ENCODE data around the gene ADAM23.

Gene ADAM23

GRCh38 chr2:206626108-206626507, 182.8 kb downstream of the ADAM23 start:
- H3K9me3 ChIP-seq = no peaks in the 10 kb centered on the region
- peaks cover 20% of the 10 kb centered on the region for H3K4me1 ChIP-seq
- no peaks in the 10 kb centered on the region; the same call in 1 of the 2 replicates for H3K27me3 ChIP-seq (ENCODE audit: low read depth)
- in situ Hi-C loops (cut with MboI; ENCODE audit: low sequenced_read_pairs) = no loop called here
- peak in 1 of 2 experiments; percentile 45 for DNase-seq (ENCODE audit: low spot score in 2 of 2)
- no peaks in the 10 kb centered on the region for H3K36me3 ChIP-seq (replicated peaks)
- no peak overlapping the region for H3K4me3 ChIP-seq

GRCh38 chr2:206627632-206628031, 184.3 kb downstream of the ADAM23 start:
- no peak for DNase-seq (ENCODE audit: low spot score in 2 of 2)

GRCh38 chr2:206631340-206631739, 188.0 kb downstream of the ADAM23 start:
- no peaks in the 10 kb centered on the region for H3K9me3 ChIP-seq
- no peak overlapping the region for H3K4me3 ChIP-seq
- in situ Hi-C loops (cut with MboI; ENCODE audit: low sequenced_read_pairs) = no loop called here
- peaks cover under 1% of the 10 kb centered on the region; the same call in 1 of the 2 replicates for H3K4me1 ChIP-seq
- H3K27me3 ChIP-seq (ENCODE audit: low read depth) = peaks cover 10% of the 10 kb centered on the region
- no peak for DNase-seq (ENCODE audit: low spot score in 2 of 2)
- H3K36me3 ChIP-seq (replicated peaks) = no peaks in the 10 kb centered on the region

More at GRCh38 chr2:206627632-206628031, 184.3 kb downstream of the ADAM23 start:
- H3K36me3 ChIP-seq (replicated peaks) = no peaks in the 10 kb centered on the region
- in situ Hi-C loops (cut with MboI; ENCODE audit: low sequenced_read_pairs) = no loop called here
- no peaks in the 10 kb centered on the region for H3K9me3 ChIP-seq
- H3K4me3 ChIP-seq = no peak overlapping the region
- peaks cover 13% of the 10 kb centered on the region for H3K4me1 ChIP-seq
- H3K27me3 ChIP-seq (ENCODE audit: low read depth) = no peaks in the 10 kb centered on the region; the same call in 1 of the 2 replicates

- H3K27me3 ChIP-seq (ENCODE audit: low read depth) = peaks cover 10% of the 10 kb centered on the region
- no peaks in the 10 kb centered on the region for H3K9me3 ChIP-seq
- no peak overlapping the region for H3K4me3 ChIP-seq
- H3K4me1 ChIP-seq = no peaks in the 10 kb centered on the region
- no peak for DNase-seq (ENCODE audit: low spot score in 2 of 2)
- no peaks in the 10 kb centered on the region for H3K36me3 ChIP-seq (replicated peaks)
- in situ Hi-C loops (cut with MboI; ENCODE audit: low sequenced_read_pairs) = no loop called here
Measured at GRCh38 chr2:206635015-206635414, 191.7 kb downstream of the ADAM23 start.

GRCh38 chr2:206639636-206640035, 196.3 kb downstream of the ADAM23 start:
- in situ Hi-C loops (cut with MboI; ENCODE audit: low sequenced_read_pairs) = no loop called here
- Histone ChIP-seq H3K4me3 (no peak overlapping the region), H3K36me3 (replicated peaks) (no peaks in the 10 kb centered on the region), H3K4me1 (no peaks in the 10 kb centered on the region), H3K27me3 (ENCODE audit: low read depth) (peaks cover 3% of the 10 kb centered on the region), H3K9me3 (no peaks in the 10 kb centered on the region)
- no peak for DNase-seq (ENCODE audit: low spot score in 2 of 2)

GRCh38 chr2:206641226-206641625, 197.9 kb downstream of the ADAM23 start:
- Histone ChIP-seq H3K4me3 (no peak overlapping the region), H3K9me3 (no peaks in the 10 kb centered on the region), H3K27me3 (ENCODE audit: low read depth) (no peaks in the 10 kb centered on the region; the same call in 1 of the 2 replicates), H3K4me1 (no peaks in the 10 kb centered on the region), H3K36me3 (replicated peaks) (no peaks in the 10 kb centered on the region)
- DNase-seq (ENCODE audit: low spot score in 2 of 2) = no peak
- in situ Hi-C loops (cut with MboI; ENCODE audit: low sequenced_read_pairs) = no loop called here

GRCh38 chr2:206642075-206643025, 199.0 kb downstream of the ADAM23 start, which contains the start of gene FAM237A:
FAM237A (plus strand) TSS chr2:206642487; CDS start chr2:206644237, 1,750 bp downstream.
- Histone ChIP-seq H3K36me3 (replicated peaks) (no peaks in the 10 kb centered on the region), H3K27me3 (ENCODE audit: low read depth) (no peaks in the 10 kb centered on the region; the same call in 1 of the 2 replicates), H3K4me3 (no peak within 1 kb of the TSS), H3K4me1 (no peaks in the 10 kb centered on the region), H3K9me3 (no peaks in the 10 kb centered on the region)
- in situ Hi-C loops (cut with MboI; ENCODE audit: low sequenced_read_pairs) = no loop called here
- peak; percentile 28 to 69 for DNase-seq (ENCODE audit: low spot score in 2 of 2)

GRCh38 chr2:206647985-206648384, 204.7 kb downstream of the ADAM23 start:
- Histone ChIP-seq H3K36me3 (replicated peaks) (no peaks in the 10 kb centered on the region), H3K4me3 (no peak overlapping the region), H3K9me3 (no peaks in the 10 kb centered on the region), H3K4me1 (no peaks in the 10 kb centered on the region), H3K27me3 (ENCODE audit: low read depth) (no peaks in the 10 kb centered on the region)
- in situ Hi-C loops (cut with MboI; ENCODE audit: low sequenced_read_pairs) = no loop called here
- no peak for DNase-seq (ENCODE audit: low spot score in 2 of 2)

GRCh38 chr2:206657087-206657486, 213.8 kb downstream of the ADAM23 start:
- in situ Hi-C loops (cut with MboI; ENCODE audit: low sequenced_read_pairs) = no loop called here
- no peak for DNase-seq (ENCODE audit: low spot score in 2 of 2)

GRCh38 chr2:206665251-206665650, 221.9 kb downstream of the ADAM23 start:
- Histone ChIP-seq H3K4me3 (no peak overlapping the region), H3K27me3 (ENCODE audit: low read depth) (peaks cover 2% of the 10 kb centered on the region; the same call in 1 of the 2 replicates), H3K9me3 (no peaks in the 10 kb centered on the region), H3K36me3 (replicated peaks) (no peaks in the 10 kb centered on the region), H3K4me1 (no peaks in the 10 kb centered on the region)
- in situ Hi-C loops (cut with MboI; ENCODE audit: low sequenced_read_pairs) = no loop called here
- no peak for DNase-seq (ENCODE audit: low spot score in 2 of 2)

More at GRCh38 chr2:206657087-206657486, 213.8 kb downstream of the ADAM23 start:
- no peak overlapping the region for H3K4me3 ChIP-seq
- no peaks in the 10 kb centered on the region for H3K36me3 ChIP-seq (replicated peaks)
- H3K27me3 ChIP-seq (ENCODE audit: low read depth) = no peaks in the 10 kb centered on the region
- no peaks in the 10 kb centered on the region for H3K4me1 ChIP-seq
- no peaks in the 10 kb centered on the region for H3K9me3 ChIP-seq
